Muscle of leg (tissue), 11 donors: ENCODE measurements around the gene TJP2. TPM values are rescaled to one million over a fixed set of nuclear protein-coding genes. Genes with fewer than 3 reads are reported as not detected.

Source experiments
- DNase-seq: peaks from one replicate; pipeline ENCODE4 v3.0.0; 2013
- H3K27ac ChIP-seq: one replicate; pipeline ENCODE4 v1.5.1; 2013; ENCODE audit warnings: mild to moderate bottlenecking, low read length, control low read depth
- H3K27me3 ChIP-seq: one replicate; pipeline ENCODE4 v1.6.1; 2013; ENCODE audit warnings: low read length; ENCODE audit not compliant: control insufficient read depth, insufficient read depth
- H3K36me3 ChIP-seq: one replicate; pipeline ENCODE4 v1.6.1; 2013; ENCODE audit warnings: low read length; ENCODE audit not compliant: control insufficient read depth, insufficient read depth
- H3K4me1 ChIP-seq: one replicate; pipeline ENCODE4 v1.6.1; 2013; ENCODE audit warnings: low read length; ENCODE audit not compliant: control insufficient read depth, insufficient read depth
- H3K4me3 ChIP-seq: one replicate; pipeline ENCODE4 v1.5.1; 2013; ENCODE audit warnings: low read length, control low read depth
- H3K9me3 ChIP-seq: replicated peaks from 2 replicates; pipeline ENCODE4 v1.6.1; 2013; ENCODE audit warnings: low read depth, low read length; ENCODE audit not compliant: control insufficient read depth
- WGBS: methylation state at CpG from one replicate; pipeline ENCODE4 v1.1.5; 2013; ENCODE audit warnings: missing lambda C conversion rate; ENCODE audit not compliant: insufficient coverage; 5-methylcytosine and 5-hydroxymethylcytosine counted together
- polyA plus RNA-seq, 8 donors: library from polyadenylated mRNA; unstranded; fragments of 120-200 nt; gene quantifications; one replicate each; pipeline versions ENCODE4 v1.2.1 to v1.2.3, GENCODE V29; 2013; ENCODE audit warnings: inconsistent platforms in 1 of 8, low replicate concordance in 1 of 8; ENCODE audit not compliant: insufficient read length in 8 of 8, insufficient read depth in 1 of 8
- total RNA-seq: library from RNA; stranded (reverse); fragments of 120-200 nt; gene quantifications from one replicate; pipeline ENCODE4 v1.2.4, GENCODE V29; 2013

Gene TJP2
- total and polyA plus RNA-seq, 9 donors = 9.4 to 17.6 (median 12.8) TPM

DNA sequence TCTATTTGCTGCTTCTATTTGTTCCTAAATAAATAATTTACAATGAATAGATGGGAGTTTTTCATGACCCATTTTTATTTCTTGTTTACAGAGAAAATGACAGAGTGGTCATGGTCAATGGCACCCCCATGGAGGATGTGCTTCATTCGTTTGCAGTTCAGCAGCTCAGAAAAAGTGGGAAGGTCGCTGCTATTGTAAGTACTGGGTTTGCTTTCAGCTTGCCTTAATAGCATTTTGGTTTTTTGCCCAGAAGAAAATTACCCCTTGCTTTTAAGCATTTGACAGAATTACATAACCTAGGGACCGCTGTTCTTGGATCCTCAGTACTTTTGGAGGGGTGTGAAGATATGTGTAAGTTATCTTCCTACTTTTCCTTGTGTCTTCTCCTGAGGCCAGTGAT is 44.1 kb downstream of the TJP2 start:
- Histone ChIP-seq H3K4me3 (no peak overlapping the region), H3K9me3 (no peaks in the 10 kb centered on the region), H3K27ac (no peak overlapping the region), H3K36me3 (peaks cover 4% of the 10 kb centered on the region), H3K27me3 (no peaks in the 10 kb centered on the region), H3K4me1 (peaks cover 2% of the 10 kb centered on the region)
- no peak for DNase-seq
- WGBS = no CpG with 5 or more reads among the region's 3 CpGs

GRCh38 chr9:69221036-69221435 is 47.0 kb downstream of the TJP2 start:
- 97% methylated on average over 47 of the region's 47 CpGs for WGBS
- Histone ChIP-seq H3K27me3 (no peaks in the 10 kb centered on the region), H3K36me3 (peaks cover 4% of the 10 kb centered on the region), H3K9me3 (no peaks in the 10 kb centered on the region), H3K4me3 (no peak overlapping the region), H3K4me1 (no peaks in the 10 kb centered on the region), H3K27ac (no peak overlapping the region)
- no peak for DNase-seq

GRCh38 chr9:69222970-69223369 is 48.9 kb downstream of the TJP2 start:
- no peaks in the 10 kb centered on the region for H3K9me3 ChIP-seq
- no peaks in the 10 kb centered on the region for H3K27me3 ChIP-seq
- no peak overlapping the region for H3K4me3 ChIP-seq
- WGBS = 88% methylated on average over 1 of the region's 8 CpGs
- no peak overlapping the region for H3K27ac ChIP-seq
- no peak for DNase-seq
- no peaks in the 10 kb centered on the region for H3K4me1 ChIP-seq
- peaks cover 3% of the 10 kb centered on the region for H3K36me3 ChIP-seq

GRCh38 chr9:69223605-69224004 is 49.5 kb downstream of the TJP2 start:
- no peaks in the 10 kb centered on the region for H3K9me3 ChIP-seq
- WGBS = no CpG with 5 or more reads among the region's 2 CpGs
- H3K27ac ChIP-seq = no peak overlapping the region
- H3K4me3 ChIP-seq = no peak overlapping the region
- no peaks in the 10 kb centered on the region for H3K36me3 ChIP-seq
- H3K27me3 ChIP-seq = no peaks in the 10 kb centered on the region
- peak; percentile 26 for DNase-seq
- no peaks in the 10 kb centered on the region for H3K4me1 ChIP-seq

DNA sequence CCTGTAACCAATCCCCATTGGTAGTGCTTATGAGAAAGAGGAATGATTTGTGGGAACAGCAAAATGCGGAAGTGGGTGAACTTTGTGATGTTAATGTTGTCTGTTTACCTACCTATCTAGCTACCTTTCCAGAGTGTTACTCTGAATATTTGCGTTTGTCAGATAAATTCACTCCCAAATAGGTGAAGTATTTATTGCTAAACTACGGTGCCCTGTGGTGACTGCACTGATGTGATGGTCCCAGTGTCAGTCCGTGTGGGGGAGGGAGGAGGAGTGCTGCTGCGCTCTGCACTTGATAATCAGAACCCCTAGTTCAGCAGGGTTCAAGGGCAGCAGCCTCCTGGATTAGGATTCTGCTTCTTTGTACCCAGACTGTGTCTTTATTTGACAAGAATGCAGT is 55.3 kb downstream of the TJP2 start:
- 80% methylated on average over 2 of the region's 5 CpGs for WGBS

DNA sequence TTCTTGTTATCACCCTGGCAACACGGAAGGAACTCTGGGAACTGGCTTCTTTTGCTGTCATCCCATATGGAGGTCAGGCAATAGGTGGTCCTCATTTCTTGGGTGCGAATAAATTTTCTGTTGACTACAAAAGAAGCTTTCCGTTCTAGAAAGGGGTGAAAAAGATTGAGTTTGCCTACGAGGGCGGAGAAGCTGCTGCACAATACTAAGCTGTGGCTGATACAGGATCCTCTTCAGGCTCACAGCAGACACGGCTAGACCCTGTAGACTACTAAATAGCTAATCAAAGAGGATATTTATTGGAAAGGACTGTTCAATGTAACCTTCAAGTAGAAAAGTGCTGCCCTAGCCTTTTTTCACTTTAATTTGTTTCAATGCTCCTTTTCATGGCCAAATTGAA is 58.1 kb downstream of the TJP2 start:
- Histone ChIP-seq H3K4me1 (no peaks in the 10 kb centered on the region), H3K9me3 (no peaks in the 10 kb centered on the region), H3K27me3 (no peaks in the 10 kb centered on the region), H3K36me3 (no peaks in the 10 kb centered on the region), H3K4me3 (no peak overlapping the region), H3K27ac (no peak overlapping the region)
- no peak for DNase-seq
- WGBS = 58% methylated on average over 4 of the region's 6 CpGs

More for the DNA sequence above, 55.3 kb downstream of the TJP2 start:
- H3K9me3 ChIP-seq = no peaks in the 10 kb centered on the region
- H3K4me1 ChIP-seq = no peaks in the 10 kb centered on the region
- no peaks in the 10 kb centered on the region for H3K27me3 ChIP-seq
- H3K4me3 ChIP-seq = no peak overlapping the region
- DNase-seq = no peak
- H3K27ac ChIP-seq = no peak overlapping the region
- H3K36me3 ChIP-seq = no peaks in the 10 kb centered on the region

DNA sequence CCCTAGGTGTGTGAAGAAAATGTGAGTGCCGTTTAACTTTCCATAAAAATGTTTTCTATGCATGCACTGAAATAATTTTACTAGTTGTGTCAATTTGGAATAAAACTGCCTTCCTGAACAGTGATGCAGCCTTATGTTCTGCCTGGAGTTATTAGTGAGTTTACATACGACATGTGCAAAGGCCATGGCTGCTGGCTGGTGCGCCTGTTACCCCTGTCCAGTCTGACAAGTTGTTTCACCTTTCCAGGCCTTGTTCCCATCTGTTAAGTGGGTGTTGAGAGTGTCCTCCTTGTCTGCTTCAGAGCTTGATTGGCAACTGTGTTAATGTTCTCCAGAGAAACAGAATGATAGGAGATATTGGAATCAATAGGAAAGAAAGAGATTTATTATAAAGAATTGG is 60.6 kb downstream of the TJP2 start:
- Histone ChIP-seq H3K27me3 (no peaks in the 10 kb centered on the region), H3K36me3 (no peaks in the 10 kb centered on the region), H3K9me3 (no peaks in the 10 kb centered on the region), H3K4me3 (no peak overlapping the region), H3K27ac (no peak overlapping the region), H3K4me1 (no peaks in the 10 kb centered on the region)
- no peak for DNase-seq
- 40% methylated on average over 2 of the region's 3 CpGs for WGBS

GRCh38 chr9:69236188-69236587 is 62.1 kb downstream of the TJP2 start:
- Histone ChIP-seq H3K27me3 (no peaks in the 10 kb centered on the region), H3K27ac (no peak overlapping the region), H3K36me3 (no peaks in the 10 kb centered on the region), H3K4me3 (no peak overlapping the region), H3K4me1 (no peaks in the 10 kb centered on the region), H3K9me3 (no peaks in the 10 kb centered on the region)
- DNase-seq = no peak
- 42% methylated on average over 2 of the region's 7 CpGs for WGBS

- H3K27me3 ChIP-seq = no peaks in the 10 kb centered on the region
- no peaks in the 10 kb centered on the region for H3K36me3 ChIP-seq
- H3K27ac ChIP-seq = no peak overlapping the region
- 100% methylated on average over 2 of the region's 4 CpGs for WGBS
- H3K4me1 ChIP-seq = no peaks in the 10 kb centered on the region
- H3K9me3 ChIP-seq = no peaks in the 10 kb centered on the region
- H3K4me3 ChIP-seq = no peak overlapping the region
- no peak for DNase-seq
These were observed 63.7 kb downstream of the TJP2 start for GRCh38 chr9:69237702-69238295.

GRCh38 chr9:69243116-69243515 is 69.0 kb downstream of the TJP2 start:
- Histone ChIP-seq H3K9me3 (no peaks in the 10 kb centered on the region), H3K27me3 (no peaks in the 10 kb centered on the region), H3K36me3 (peaks cover 3% of the 10 kb centered on the region), H3K4me3 (no peak overlapping the region), H3K27ac (no peak overlapping the region), H3K4me1 (peaks cover 4% of the 10 kb centered on the region)
- no peak for DNase-seq
- no CpG with 5 or more reads among the region's 2 CpGs for WGBS

DNA sequence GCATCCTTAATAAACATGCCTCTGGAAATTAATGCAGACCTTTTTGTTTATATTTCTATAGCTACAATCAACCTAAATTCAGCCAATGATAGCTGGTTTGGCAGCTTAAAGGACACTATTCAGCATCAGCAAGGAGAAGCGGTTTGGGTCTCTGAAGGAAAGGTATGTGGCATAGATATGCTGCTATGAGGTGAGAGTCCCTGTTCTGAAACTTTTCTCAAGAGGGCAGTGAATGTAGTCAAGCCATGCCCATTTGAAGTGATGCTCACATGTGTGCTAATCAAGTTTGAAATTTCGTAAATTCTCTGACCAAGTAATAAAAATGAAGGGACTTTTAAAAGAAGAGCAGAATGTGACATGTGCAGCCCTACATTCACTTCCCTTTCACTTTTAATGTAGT is 72.6 kb downstream of the TJP2 start:
- Histone ChIP-seq H3K4me3 (no peak overlapping the region), H3K36me3 (peaks cover 4% of the 10 kb centered on the region), H3K27me3 (no peaks in the 10 kb centered on the region), H3K4me1 (peaks cover 4% of the 10 kb centered on the region), H3K9me3 (no peaks in the 10 kb centered on the region), H3K27ac (no peak overlapping the region)
- DNase-seq = no peak
- WGBS = 100% methylated on average over 1 of the region's 2 CpGs
